GM18867 (cell line): Measurements from ENCODE around the gene SRGAP2B.
"Not testable (repeated sequence)": the region's sequence is repeated elsewhere in the genome, so short reads cannot be mapped to it uniquely, and the experiment has no call there.

ENCODE experiments used
- ATAC-seq: cut with Tn5 transposase; IDR thresholded peaks from one replicate; pipeline ENCODE4 v1.9.1; 2021; ENCODE audit warnings: mild to moderate bottlenecking, moderate library complexity; ENCODE audit not compliant: unreplicated experiment

SRGAP2B gene

DNA sequence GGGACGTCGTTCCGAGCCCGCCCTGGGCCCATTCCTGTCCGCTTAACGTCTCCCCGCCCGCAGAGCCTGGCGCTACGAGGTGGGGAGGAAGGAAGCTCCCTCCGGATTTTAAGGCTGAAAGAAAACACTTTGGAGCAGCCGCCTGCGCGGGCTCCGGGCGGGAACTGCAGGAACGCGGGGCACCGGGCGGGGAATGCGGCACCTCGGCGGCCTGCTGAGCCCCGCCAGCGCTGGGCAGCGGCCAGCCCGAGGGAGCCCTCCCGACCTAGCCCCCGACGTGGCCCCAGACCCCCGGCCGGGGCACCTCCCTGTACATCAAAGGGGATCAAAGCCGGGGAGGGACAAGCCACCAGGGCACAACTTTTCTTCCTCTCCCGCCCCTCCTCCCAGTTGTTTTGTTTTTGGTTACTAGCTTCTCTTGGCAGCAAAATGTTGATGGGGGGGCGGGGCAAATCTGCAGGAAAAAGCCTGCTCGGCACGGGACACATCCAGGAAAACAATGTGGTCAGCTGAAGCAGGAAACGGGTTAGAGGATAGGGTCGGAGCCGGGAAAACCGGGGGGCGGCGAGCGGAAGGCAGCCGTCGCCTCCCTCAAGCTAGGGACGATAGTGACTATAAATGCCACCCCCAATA, 1.5 kb downstream of the SRGAP2B start:
- not testable (repeated sequence) for ATAC-seq

GRCh38 chr1:145082483-145083255, 12.5 kb downstream of the SRGAP2B start:
- ATAC-seq: not testable (repeated sequence)

DNA sequence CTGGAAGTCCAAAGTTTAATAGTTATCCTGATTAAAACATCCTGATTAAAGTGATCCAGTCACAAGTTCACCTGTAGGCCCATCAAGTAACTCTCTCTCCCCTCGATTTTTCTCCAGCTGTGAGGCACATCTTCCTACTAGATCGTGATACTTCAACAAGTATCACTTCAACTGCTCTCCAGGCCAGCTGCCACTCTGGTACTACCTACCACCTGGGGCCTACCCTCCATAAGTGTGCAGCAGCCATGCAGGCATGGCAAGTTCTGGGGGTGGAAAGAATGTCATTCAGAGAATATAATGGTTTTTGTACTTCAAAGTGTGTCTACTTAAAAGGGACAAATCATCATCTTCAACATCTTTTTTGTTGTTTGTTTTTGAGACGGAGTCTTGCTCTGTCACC, 14.9 kb downstream of the SRGAP2B start:
- ATAC-seq: not testable (repeated sequence)

GRCh38 chr1:145079737-145080136, 15.4 kb downstream of the SRGAP2B start:
- not testable (repeated sequence) for ATAC-seq

GRCh38 chr1:145078787-145079370, 16.2 kb downstream of the SRGAP2B start:
- not testable (repeated sequence) for ATAC-seq

DNA sequence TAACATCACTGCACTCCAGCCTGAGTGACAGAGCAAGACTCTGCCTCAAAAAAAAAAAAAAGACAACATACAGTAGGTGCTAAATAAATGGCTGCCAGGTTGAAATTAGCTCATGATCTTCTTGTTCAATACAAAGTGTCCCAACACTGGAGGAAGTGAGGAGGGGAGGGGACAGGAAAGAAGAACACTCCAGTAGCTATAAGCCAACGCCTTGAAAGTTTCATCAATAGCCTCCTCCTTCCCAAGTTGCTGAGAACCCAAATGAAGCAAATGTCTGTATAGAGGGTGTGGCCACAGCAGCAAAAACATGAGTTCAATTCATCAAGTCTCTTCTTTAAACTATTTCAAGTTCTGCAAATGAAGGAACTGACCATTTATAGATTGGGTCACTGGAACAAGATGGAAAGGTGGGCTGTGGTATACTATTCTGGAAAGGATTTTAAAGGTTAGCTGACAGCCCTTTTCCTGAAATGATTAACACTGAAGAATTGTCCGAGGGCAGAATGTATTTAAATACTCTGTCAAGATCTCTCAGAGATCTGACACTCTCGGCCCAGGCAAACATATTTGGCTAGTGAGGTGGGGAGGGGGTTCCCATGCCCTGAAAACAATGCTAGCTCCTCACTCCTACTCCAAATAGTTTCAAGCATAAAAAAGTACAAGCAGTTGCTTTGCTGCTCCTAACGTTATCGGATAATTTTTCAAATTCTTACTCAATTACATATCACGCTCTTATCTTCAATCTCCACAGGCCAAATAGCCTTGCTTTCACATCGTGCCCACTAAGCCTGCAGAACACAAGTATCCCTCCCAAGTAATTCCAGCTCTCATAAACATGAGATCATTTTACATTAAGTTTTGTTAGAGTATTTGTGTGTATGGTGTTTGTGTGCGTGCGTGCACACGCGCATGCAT, 17.0 kb downstream of the SRGAP2B start:
- ATAC-seq: not testable (repeated sequence)

DNA sequence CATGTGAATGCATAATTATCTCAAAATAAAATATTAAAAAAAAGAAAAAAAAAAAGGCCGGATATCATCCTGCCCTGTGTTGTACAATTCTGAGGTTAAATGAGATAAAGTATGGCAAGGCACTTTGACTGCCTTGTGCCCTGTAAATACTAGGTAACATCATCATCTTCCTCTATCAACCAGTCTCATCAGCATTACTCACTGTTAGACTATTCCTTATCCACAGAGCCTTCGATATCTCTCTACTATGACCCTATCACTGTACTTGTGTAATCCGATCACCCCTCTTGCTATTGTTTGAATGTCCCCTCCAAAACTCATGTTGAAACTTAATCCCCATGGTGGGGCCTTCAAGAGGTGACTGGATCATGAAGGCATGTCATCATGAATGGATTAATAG, 18.3 kb downstream of the SRGAP2B start:
- ATAC-seq: not testable (repeated sequence)

DNA sequence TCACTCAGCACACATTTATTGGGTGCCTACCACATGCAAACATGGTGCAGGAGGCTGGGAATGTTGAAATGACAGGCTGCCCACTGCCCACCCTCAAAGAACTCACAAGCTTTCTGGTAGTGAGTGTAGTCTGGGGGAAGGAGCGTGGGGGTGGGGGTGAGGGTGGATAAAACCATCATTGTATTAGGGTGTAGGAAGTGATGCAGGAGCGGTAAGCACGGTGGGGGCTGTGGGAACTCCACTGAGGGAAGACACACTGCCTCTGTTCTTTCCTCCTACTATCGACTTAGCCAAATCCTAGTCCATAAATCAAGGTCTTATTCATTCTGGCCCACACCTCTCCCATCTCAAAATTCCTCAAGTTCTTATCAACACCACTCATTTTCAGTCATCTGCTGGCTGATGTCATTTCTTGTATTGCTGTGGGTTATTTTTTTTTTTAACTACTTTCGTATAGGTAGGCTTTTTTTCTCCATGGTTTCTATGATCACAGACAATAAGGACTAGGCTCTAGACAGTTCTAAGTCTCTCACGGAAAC, 21.0 kb downstream of the SRGAP2B start:
- ATAC-seq: not testable (repeated sequence)

DNA sequence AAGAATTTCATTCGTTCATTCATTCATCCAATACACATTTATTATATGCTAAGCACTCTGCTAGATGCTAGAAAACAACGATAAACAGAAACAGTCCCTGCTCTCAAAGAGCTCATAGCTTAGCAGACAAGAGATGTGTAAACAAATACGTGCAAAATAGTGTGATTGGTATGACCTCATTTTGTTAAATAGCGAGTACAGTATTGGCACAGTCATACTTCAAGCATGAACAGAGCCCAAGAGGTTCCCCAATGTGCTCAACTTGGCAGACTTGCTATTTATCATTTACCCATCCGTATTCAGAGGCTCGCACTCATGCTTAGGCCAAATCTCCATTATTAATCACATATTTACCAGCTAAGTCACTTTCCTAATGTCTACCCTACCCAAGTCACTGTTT, 23.6 kb downstream of the SRGAP2B start:
- not testable (repeated sequence) for ATAC-seq

GRCh38 chr1:145066486-145066885, 28.6 kb downstream of the SRGAP2B start:
- not testable (repeated sequence) for ATAC-seq

GRCh38 chr1:145065194-145065826, 29.8 kb downstream of the SRGAP2B start:
- ATAC-seq: peak; percentile 85

- not testable (repeated sequence) for ATAC-seq
Observed at GRCh38 chr1:145063941-145064648, 31.0 kb downstream of the SRGAP2B start.

GRCh38 chr1:145063285-145063684, 31.8 kb downstream of the SRGAP2B start:
- not testable (repeated sequence) for ATAC-seq

DNA sequence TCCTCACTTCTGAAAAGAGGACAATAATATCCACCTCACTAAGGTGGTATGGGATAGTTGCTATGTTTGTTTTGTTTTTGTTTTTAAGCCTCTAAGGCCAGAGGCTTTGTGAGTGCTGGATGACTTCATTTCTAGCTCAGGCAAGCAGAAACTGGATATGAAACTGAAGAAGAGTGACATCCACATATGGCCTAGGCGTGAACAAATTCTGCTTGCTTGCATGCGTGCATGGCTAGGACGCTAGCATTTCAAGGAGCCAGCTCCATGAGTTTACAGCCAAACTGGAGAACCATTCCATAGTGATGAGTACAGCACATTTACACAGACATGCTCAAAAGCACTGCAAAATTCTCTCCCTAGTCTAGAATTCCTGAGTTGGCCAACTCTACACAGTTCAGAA, 36.9 kb downstream of the SRGAP2B start:
- ATAC-seq: peak; percentile 50

DNA sequence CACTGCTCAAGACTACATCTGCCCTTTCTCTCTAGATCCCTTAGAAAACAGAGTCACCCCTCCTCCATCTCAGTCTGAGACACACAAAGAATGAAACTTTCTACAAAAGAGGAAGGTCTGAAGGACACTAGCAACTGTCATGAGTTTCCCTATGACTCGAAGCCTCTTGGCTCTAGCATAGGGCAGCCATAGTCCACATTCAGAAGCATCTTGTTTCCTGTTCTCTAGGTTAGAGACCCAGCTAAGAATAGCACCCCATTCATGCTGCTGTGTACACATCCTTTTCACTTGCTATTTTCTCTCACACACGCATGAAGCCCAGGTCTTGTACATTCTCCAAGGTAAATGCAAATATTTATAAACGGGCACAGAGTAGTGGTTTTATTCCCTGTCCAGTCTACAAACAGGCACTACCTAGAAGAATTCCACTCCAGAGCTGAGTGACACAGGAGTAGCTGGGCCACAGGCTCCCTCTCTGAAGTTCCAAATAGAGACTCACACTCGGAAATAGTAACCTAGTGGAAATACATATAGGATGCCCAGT, 39.8 kb downstream of the SRGAP2B start:
- peak; percentile 99 for ATAC-seq

DNA sequence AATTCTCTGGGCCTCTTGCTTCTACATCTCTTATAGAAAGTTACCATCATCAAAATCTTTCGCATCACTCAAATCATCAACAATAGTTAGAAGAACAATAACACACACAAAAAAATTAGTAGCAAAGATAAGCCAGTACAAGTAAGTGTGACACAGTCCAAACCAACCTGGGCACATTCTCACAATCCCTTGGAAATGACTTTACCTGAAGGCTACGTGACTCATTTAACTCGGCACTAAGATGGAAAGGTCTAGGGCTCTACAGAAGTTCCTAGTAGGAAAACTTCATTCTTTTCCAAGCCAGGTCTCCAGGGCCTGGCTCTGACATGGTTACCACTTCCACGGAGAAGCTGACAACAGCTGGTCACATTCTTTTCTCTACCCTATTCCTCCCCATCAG, 41.7 kb downstream of the SRGAP2B start:
- not testable (repeated sequence) for ATAC-seq

- not testable (repeated sequence) for ATAC-seq
Observed at GRCh38 chr1:145052019-145052776, 42.9 kb downstream of the SRGAP2B start.

DNA sequence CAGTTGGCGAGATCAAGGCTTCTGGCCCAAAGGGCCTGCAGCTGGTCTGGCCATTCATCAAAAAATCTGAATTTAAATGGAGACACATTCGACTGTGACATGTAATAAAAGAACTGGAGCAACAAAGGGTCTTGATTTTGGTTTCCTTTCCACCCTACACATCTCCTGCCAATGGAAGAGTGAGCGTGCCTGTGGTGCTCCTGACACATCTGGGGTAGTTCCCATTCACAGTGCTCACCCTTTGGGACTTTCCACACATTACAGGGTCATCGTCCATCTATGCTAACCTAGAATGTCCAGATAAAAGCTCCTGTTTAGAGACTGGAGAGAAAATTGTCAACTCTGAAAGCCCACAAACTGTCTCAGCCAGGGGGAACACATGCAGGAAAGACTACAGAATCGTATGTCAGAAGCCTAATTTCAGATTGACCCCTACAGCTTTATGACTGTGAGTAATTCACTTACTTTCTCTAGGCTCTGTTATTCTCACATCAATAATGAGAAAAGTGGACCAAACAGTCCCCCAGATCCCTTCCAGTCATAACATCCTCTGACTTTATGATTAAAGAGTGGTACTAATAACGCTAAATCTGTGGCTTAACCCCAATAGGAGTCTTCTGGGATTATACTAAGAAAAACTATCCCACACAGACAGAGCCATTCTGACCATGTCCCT, 46.8 kb downstream of the SRGAP2B start:
- ATAC-seq: not testable (repeated sequence)
